HepG2 (cell line): ENCODE measurements around the gene HMGN1. TPM values are rescaled to one million over a fixed set of nuclear protein-coding genes. Genes with fewer than 3 reads are reported as not detected.

Experiments
- ATAC-seq: fragments of 200-7000 bp; cut with Tn5 transposase; 3 replicates; pipeline ENCODE4 v1.9.1; 2020; ENCODE audit warnings: mild to moderate bottlenecking, moderate library complexity
- BruUV-seq: library from RNA; stranded (reverse); fragments of 400-500 nt; replicated peaks from 2 replicates; lab custom pipeline; 2021; lab: Mats Ljungman, UMichigan
- CTCF ChIA-PET: fragments of 300-600 bp; formaldehyde crosslinking; extraction: SDS; loops from one replicate; lab custom pipeline; 2021; ENCODE audit warnings: low total read pairs, inconsistent platforms, low intra/inter-chr PET ratio; lab: Yijun Ruan, JAX
- POLR2A ChIA-PET: fragments of 350-600 bp; sonication (Branson Sonifier 250); formaldehyde crosslinking; loops from one replicate; lab custom pipeline; 2020; ENCODE audit warnings: antibody characterized with exemption, inconsistent platforms; lab: Yijun Ruan, JAX
- DNase-seq: peaks from one replicate; pipeline ENCODE4 v3.0.0-alpha.2; 2015; ENCODE audit warnings: low spot score
- FAIRE-seq: peaks from 3 replicates; lab custom pipeline; 2011; peaks lifted over from hg19 to GRCh38; lab: Jason Lieb, UNC
- H2AFZ ChIP-seq: one replicate; pipeline ENCODE4 v1.6.1; 2011; ENCODE audit warnings: low read length, inconsistent platforms
- H3K27ac ChIP-seq: fragments of 300-600 bp; 3 replicates; pipeline ENCODE4 v1.8.0; 2011; ENCODE audit warnings: mixed run types, mild to moderate bottlenecking, mixed read lengths, low read length, inconsistent platforms; ENCODE audit not compliant: insufficient read depth; ENCODE audit errors: extremely low read length
- H3K27me3 ChIP-seq, 2 experiments: fragments of 200-600 bp in 1 of 2; 2 replicates in 1 of 2; 3 replicates in 1 of 2; pipeline versions ENCODE4 v1.6.0 to v1.8.0; 2011; ENCODE audit warnings: low read length in 2 of 2, mild to moderate bottlenecking in 2 of 2, moderate library complexity in 2 of 2, inconsistent platforms in 1 of 2; ENCODE audit not compliant: insufficient read depth in 2 of 2, control insufficient read depth in 1 of 2
- H3K36me3 ChIP-seq, 2 experiments: fragments of 200-600 bp in 1 of 2; replicated peaks in 1 of 2; 2 replicates in 1 of 2; 3 replicates in 1 of 2; pipeline versions ENCODE4 v1.5.1 to v1.8.0; 2011; ENCODE audit warnings: low read length in 2 of 2, inconsistent platforms in 1 of 2; ENCODE audit not compliant: insufficient read depth in 2 of 2, control insufficient read depth in 1 of 2
- H3K4me1 ChIP-seq: 2 replicates; pipeline ENCODE4 v1.5.1; 2012; ENCODE audit warnings: low read length, inconsistent platforms; ENCODE audit not compliant: insufficient read depth
- H3K4me2 ChIP-seq: 2 replicates; pipeline ENCODE4 v1.6.0; 2011; ENCODE audit warnings: low read depth, low read length, inconsistent platforms
- H3K4me3 ChIP-seq, 3 experiments: fragments of 200-600 bp in 1 of 3; sonication (generic), shearing (Covaris generic) in 1 of 3; replicated peaks in 1 of 3; 2 replicates each; pipeline ENCODE4 v1.5.1; 2011 to 2016; ENCODE audit warnings: low read length in 3 of 3, inconsistent platforms in 2 of 3, low read depth in 2 of 3, mild to moderate bottlenecking in 2 of 3, control low read depth in 1 of 3, mixed read lengths in 1 of 3; ENCODE audit not compliant: insufficient read depth in 1 of 3
- H3K79me2 ChIP-seq: one replicate; pipeline ENCODE4 v1.6.1; 2011; ENCODE audit warnings: low read length, inconsistent platforms; ENCODE audit not compliant: insufficient read depth
- H3K9ac ChIP-seq: 2 replicates; pipeline ENCODE4 v1.6.0; 2011; ENCODE audit warnings: mild to moderate bottlenecking, low read depth, low read length, inconsistent platforms; ENCODE audit not compliant: insufficient read depth
- H3K9me3 ChIP-seq: 2 replicates; pipeline ENCODE4 v1.5.1; 2012; ENCODE audit warnings: mild to moderate bottlenecking, low read length
- H4K20me1 ChIP-seq: 2 replicates; pipeline ENCODE4 v1.6.0; 2011; ENCODE audit warnings: inconsistent platforms, mild to moderate bottlenecking, low read length, moderate library complexity; ENCODE audit not compliant: insufficient read depth
- ARID4A ChIP-seq: sonication (generic); formaldehyde crosslinking; IDR thresholded peaks from 2 replicates; pipeline ENCODE4 v1.5.0; 2020; ENCODE audit warnings: mild to moderate bottlenecking, missing genetic modification reagents, borderline replicate concordance
- RAD21 ChIP-seq: fragments of 450-650 bp; formaldehyde crosslinking; IDR thresholded peaks from 2 replicates; pipeline ENCODE4 v1.5.0; 2020; ENCODE audit warnings: mild to moderate bottlenecking
- SMC3 ChIP-seq: IDR thresholded peaks from 2 replicates; pipeline ENCODE4 v1.6.1; 2011; ENCODE audit warnings: low read length, improper control_type of control experiment
- STAG1 ChIP-seq: sonication (generic); formaldehyde crosslinking; IDR thresholded peaks from 2 replicates; pipeline ENCODE4 v1.4.0; 2020; ENCODE audit warnings: missing genetic modification reagents
- ZSCAN29 ChIP-seq: sonication (generic); formaldehyde crosslinking; conservative IDR thresholded peaks from 2 replicates; pipeline ENCODE4 v1.4.0; 2020; ENCODE audit warnings: mild to moderate bottlenecking, missing genetic modification reagents
- WGBS: methylation state at CpG from one replicate; pipeline ENCODE4 v1.1.6; 2017; ENCODE audit warnings: low lambda C conversion rate; 5-methylcytosine and 5-hydroxymethylcytosine counted together
- in situ Hi-C: cut with HindIII; loops from 2 replicates; pipeline ENCODE4 v1.10.0; 2017; ENCODE audit warnings: low pct_unique_long_range_greater_than_20kb; ENCODE audit not compliant: extremely low pct_ligation_motif_present
- intact Hi-C: fragments of 100-400 bp; cut with micrococcal nuclease; formaldehyde crosslinking; loops from one replicate; pipeline ENCODE4 v1.10.0; 2022; ENCODE audit not compliant: unreplicated experiment
- polyA plus RNA-seq, 8 experiments: library from polyadenylated mRNA; depleted of rRNA in 3 of 8; stranded (reverse) in 7 of 8; unstranded in 1 of 8; fragments of >200 nt; fragmentation: Illumina TruSeq in 4 of 8; extraction: Trizol in 4 of 8; gene quantifications; 2 replicates each; pipeline versions ENCODE4 v1.2.1 to v1.2.3, GENCODE V29; 2011 to 2016; ENCODE audit warnings: low read depth in 4 of 8, missing spikeins in 1 of 8, mixed read lengths in 1 of 8; ENCODE audit not compliant: insufficient read depth in 1 of 8
- total RNA-seq, 5 experiments: library from RNA; depleted of rRNA; stranded (reverse); fragments of >200 nt; fragmentation: Illumina TruSeq; extraction: Trizol; gene quantifications; 2 replicates each; pipeline ENCODE4 v1.2.3, GENCODE V29; 2016; ENCODE audit warnings: low read depth in 1 of 5
- TF ChIP-seq, protein P1 (sequence below): sonication (generic); formaldehyde crosslinking; IDR thresholded peaks from 2 replicates; pipeline ENCODE4 v1.5.0; 2020; ENCODE audit warnings: mild to moderate bottlenecking, missing genetic modification reagents, moderate library complexity
- TF ChIP-seq, protein P2 (sequence below): sonication (generic); formaldehyde crosslinking; IDR thresholded peaks from 2 replicates; pipeline ENCODE4 v1.5.1; 2020; ENCODE audit warnings: mild to moderate bottlenecking, missing genetic modification reagents, moderate library complexity

The HMGN1 gene
- total and polyA plus RNA-seq, 2 of the 13 experiments (the other 11 are each of a cell fraction or from before 2014, with no cell fraction given): 104 to 286 TPM

DNA sequence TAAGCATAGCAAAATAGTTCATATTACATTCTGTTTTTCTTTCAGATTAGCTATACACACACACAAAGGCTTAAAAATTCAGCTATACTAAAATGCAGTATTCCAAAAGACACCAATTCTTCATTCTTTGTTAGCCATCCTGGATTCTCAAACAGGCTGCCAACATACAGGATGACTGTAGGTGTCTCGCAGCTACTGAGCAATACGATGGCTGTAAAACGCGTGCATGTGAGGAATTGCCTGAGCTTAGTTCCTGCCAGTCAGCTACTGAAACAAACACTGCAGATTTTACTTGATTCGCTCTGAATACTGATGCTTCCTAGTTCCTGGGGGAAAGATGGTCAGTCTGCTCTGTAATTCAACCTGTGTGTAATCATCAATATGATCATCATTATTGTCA is 24.7 kb upstream of the HMGN1 start:
- ATAC-seq (peak; percentile 96), DNase-seq (peak; percentile 62), FAIRE-seq (peak; percentile 84)
- Histone ChIP-seq H3K79me2 (no peaks in the 10 kb centered on the region), H4K20me1 (no peaks in the 10 kb centered on the region), H2AFZ (peak overlapping the region; percentile 82), H3K4me3 (peak overlapping the region in 1 of 3 experiments; percentile 15; a peak in 1 of 6 replicates), H3K36me3 (no peaks in the 10 kb centered on the region), H3K4me2 (peak overlapping the region; percentile 59), H3K9ac (no peak overlapping the region), H3K27ac (no peak overlapping the region), H3K9me3 (no peaks in the 10 kb centered on the region), H3K4me1 (peaks cover 38% of the 10 kb centered on the region), H3K27me3 (no peaks in the 10 kb centered on the region; a peak in 1 of 5 replicates)
- TF ChIP-seq, protein P1, sequence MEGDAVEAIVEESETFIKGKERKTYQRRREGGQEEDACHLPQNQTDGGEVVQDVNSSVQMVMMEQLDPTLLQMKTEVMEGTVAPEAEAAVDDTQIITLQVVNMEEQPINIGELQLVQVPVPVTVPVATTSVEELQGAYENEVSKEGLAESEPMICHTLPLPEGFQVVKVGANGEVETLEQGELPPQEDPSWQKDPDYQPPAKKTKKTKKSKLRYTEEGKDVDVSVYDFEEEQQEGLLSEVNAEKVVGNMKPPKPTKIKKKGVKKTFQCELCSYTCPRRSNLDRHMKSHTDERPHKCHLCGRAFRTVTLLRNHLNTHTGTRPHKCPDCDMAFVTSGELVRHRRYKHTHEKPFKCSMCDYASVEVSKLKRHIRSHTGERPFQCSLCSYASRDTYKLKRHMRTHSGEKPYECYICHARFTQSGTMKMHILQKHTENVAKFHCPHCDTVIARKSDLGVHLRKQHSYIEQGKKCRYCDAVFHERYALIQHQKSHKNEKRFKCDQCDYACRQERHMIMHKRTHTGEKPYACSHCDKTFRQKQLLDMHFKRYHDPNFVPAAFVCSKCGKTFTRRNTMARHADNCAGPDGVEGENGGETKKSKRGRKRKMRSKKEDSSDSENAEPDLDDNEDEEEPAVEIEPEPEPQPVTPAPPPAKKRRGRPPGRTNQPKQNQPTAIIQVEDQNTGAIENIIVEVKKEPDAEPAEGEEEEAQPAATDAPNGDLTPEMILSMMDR (CRISPR knock-in tag): peak; percentile 73
- peak; percentile 65 for TF ChIP-seq RAD21
- TF ChIP-seq, protein P2, sequence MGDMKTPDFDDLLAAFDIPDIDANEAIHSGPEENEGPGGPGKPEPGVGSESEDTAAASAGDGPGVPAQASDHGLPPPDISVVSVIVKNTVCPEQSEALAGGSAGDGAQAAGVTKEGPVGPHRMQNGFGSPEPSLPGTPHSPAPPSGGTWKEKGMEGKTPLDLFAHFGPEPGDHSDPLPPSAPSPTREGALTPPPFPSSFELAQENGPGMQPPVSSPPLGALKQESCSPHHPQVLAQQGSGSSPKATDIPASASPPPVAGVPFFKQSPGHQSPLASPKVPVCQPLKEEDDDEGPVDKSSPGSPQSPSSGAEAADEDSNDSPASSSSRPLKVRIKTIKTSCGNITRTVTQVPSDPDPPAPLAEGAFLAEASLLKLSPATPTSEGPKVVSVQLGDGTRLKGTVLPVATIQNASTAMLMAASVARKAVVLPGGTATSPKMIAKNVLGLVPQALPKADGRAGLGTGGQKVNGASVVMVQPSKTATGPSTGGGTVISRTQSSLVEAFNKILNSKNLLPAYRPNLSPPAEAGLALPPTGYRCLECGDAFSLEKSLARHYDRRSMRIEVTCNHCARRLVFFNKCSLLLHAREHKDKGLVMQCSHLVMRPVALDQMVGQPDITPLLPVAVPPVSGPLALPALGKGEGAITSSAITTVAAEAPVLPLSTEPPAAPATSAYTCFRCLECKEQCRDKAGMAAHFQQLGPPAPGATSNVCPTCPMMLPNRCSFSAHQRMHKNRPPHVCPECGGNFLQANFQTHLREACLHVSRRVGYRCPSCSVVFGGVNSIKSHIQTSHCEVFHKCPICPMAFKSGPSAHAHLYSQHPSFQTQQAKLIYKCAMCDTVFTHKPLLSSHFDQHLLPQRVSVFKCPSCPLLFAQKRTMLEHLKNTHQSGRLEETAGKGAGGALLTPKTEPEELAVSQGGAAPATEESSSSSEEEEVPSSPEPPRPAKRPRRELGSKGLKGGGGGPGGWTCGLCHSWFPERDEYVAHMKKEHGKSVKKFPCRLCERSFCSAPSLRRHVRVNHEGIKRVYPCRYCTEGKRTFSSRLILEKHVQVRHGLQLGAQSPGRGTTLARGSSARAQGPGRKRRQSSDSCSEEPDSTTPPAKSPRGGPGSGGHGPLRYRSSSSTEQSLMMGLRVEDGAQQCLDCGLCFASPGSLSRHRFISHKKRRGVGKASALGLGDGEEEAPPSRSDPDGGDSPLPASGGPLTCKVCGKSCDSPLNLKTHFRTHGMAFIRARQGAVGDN (CRISPR knock-in tag): no peak
- TF ChIP-seq ZSCAN29 (CRISPR knock-in tag): no peak
- peak; percentile 80 for TF ChIP-seq SMC3
- TF ChIP-seq STAG1 (CRISPR knock-in tag): peak; percentile 73
- TF ChIP-seq ARID4A (CRISPR knock-in tag): 0 out of 2 replicates have a peak, but pooled peaks have one; percentile 20
- ChIA-PET CTCF (interaction anchor here (2.0 kb wide), 1 partner anchor 15 kb away, joined by 25 read pairs; no protein-coding TSS in a partner anchor), POLR2A (interaction anchor here (0.7 to 1.7 kb wide), 4 partner anchors 12 to 60 kb away, joined by 3 to 9 read pairs (median 4); partner anchors contain the start of gene BRWD1)
- WGBS: 0% methylated on average over 5 of the region's 5 CpGs
- intact Hi-C loops (loop anchor here (1.0 kb wide), 1 partner anchor 15 kb away; no protein-coding TSS in a partner anchor), in situ Hi-C loops (no loop called here)
- BruUV-seq: no TSS peak
